HG03469 (cell line): ENCODE data around the gene KIDINS220.
"Not testable (repeated sequence)": the region's sequence is repeated elsewhere in the genome, so short reads cannot be mapped to it uniquely, and the experiment has no call there.

Experiments
- ATAC-seq: cut with Tn5 transposase; IDR thresholded peaks from one replicate; pipeline ENCODE4 v1.9.1; 2021; ENCODE audit warnings: mild to moderate bottlenecking, moderate library complexity, moderate number of reproducible peaks; ENCODE audit not compliant: unreplicated experiment

KIDINS220 gene

DNA sequence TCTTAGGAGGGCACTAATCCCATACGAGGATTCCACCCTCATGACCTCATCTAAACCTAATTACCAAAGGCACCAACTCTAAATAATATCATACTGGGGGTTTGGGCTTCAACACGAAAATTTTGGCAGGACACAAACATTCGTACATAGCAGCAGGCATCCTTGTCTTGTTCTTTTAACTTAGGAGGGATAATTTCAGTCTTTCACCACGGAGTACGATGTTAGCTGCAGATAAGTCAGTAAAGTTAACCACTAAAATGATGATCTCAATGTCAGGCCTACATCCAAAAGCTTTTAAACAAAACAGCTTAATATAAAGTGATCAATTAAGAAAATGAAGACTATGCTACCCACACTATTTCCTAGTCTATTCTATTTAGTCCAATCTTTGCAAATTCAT is 80.7 kb downstream of the KIDINS220 start:
- no peak for ATAC-seq

DNA sequence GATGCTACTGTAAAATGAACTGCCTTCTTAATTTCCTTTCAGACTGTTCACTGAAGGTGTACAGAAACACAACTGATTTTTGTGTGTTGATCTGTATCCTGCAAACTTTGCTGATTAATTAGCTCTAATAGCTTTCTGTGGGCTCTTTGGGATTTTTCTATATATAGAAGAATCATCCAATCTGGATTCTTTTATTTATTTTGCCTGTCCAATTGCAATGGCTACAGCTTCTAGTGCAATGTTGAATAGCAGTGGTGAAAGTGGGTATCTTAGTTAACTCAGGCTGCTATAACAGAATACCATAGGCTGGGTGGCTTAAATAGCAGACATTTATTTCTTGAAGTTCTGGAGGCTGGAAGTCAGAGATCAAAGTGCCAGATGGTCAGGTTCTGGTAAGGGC is 81.2 kb downstream of the KIDINS220 start:
- ATAC-seq, result no peak

DNA sequence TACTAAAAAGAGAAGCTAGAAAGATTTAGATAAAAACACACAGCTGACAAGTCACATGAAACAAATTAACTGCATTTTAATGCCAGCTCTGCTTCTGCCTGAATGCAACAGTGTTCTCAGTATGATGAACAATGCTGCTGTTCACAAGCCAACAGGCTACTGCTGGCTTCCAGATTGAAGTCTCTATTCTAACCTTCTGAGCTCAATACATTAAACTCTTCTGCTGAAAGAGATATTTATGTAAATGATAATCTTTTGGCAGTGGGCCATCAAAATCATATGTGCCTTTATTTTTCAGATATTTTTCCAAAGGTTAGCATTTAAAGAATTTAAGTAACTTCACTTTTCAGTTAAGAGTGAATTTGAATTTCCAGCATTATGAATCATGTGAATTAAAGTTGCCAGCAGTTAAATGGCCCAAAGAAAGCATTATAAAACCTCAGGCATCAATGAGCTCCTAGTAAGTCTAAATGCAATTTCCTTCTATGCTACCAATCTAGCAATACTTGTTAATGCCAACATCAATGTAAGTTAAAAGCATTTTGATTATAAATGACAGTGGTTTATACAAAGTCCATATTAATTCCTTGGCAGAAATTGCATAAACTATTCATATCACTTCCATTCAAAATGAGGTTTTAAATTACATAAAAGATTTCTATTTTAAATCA is 83.2 kb downstream of the KIDINS220 start:
- ATAC-seq, result no peak

DNA sequence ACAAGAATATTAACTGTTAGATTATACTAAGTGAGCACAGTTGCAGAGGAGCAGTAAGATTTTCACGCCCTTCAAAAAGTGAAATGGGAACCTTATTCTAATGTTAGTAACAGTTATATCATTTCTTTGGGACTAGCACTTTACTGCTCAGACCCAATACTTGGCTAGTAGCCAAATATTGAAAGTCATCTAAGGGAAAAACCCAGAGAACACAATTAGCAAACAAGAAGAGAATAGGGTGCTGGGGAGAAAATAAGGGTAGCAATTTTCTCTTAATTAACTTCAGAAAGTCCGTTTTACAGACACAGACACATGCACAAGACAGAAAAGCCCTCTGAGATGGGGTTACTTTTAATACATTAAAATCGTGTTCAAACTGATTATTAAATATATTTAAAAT is 83.8 kb downstream of the KIDINS220 start:
- ATAC-seq, result no peak

DNA sequence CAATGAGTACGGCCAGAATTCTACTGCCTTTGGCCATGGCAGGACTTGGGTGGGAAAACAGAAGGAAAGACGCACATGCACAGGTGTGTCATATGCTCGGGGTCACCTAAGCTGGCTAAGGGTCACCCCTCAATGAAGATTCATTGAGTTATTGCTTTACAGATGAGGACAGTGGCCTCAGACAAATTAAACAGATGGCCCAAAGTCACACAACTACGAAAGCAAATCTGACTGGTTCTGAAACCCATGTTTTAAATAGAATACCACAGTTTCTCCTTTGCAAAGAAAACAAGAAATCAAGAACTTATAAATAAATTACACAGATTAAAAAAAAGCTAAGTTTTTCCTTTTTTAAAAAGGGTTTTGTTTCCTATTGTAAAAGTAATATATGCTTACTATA is 85.0 kb downstream of the KIDINS220 start:
- ATAC-seq, result no peak

DNA sequence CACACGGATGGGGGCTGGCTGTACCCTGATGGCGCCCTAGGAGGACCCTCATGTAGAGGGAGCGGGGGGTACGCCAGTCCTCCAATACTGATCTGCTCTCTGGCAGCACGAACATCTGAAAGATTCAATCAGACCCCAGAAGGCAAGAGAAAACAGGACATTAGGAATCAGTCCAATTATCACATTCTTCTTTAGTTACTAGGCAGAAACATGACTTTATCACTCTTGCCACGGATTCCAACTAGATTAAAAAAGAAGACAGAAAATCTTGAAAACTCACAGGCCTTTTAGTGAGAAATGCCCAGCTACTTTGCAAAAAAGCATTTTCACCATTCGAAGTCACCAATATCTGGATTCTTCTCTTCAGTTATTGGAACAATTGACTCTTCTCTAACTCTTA is 87.2 kb downstream of the KIDINS220 start:
- no peak for ATAC-seq

DNA sequence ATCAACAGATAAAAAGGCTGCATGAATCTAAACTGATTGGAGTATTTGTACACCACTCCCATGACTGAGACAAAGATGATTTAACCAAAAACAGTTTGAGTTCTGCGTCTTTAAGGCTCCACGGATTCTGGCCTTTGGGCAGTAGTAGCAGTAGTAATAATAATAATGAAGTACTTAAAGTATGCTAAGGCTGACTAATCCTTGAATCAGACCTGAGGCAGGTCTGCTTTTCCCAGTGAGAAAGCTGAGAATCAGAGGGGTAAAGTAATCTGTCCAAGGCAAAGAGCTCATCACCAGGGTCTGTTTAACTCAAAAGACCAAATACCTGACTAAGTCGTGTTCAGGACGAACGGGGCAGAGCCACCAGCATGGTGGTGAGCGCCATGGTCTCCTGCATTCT is 94.2 kb downstream of the KIDINS220 start:
- no peak for ATAC-seq

DNA sequence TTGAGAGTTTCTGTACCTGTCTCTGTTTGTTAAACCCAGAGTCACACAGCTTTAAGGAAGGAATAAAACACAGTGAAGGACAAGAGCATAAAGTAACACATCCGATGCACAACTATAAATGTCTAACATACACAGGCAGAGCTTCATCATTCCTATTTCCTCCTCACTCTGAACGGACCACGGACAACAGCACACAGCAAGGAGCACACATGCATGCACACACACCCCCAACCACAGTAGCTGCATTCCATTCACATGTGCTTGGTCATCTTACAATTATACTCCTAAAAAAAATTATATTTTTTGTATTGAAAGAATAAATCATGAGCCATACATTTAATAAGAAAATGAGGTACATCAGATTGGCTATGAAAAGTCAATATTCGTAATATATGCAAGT is 97.3 kb downstream of the KIDINS220 start:
- ATAC-seq, result no peak

DNA sequence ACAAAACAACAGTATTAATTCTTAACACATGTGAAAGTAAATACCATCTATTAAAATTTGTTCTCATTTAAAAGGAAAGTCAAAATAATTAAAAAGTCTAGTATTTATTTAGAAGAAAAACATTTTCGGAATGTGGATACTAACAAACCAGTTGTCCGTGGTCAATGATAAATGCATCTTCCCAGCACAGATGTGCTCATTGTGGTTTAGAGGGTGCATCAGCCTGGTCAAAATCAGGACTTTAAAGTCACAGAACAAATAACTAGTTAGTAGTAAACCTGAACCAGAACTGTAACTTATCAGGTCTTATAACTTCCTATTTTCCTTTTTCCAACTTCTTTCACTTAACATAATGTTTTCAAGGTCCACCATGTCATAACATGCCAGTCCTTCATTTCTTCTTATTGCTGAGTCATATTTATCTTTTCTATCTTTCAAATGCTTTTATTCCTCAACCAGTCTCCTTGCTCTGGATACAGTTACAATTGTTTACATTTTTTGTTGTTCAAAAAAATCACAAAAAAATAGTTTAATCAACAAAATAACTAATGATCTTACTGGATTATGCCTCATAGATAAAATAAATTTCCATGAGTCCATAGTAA is 99.7 kb downstream of the KIDINS220 start:
- ATAC-seq, result no peak

DNA sequence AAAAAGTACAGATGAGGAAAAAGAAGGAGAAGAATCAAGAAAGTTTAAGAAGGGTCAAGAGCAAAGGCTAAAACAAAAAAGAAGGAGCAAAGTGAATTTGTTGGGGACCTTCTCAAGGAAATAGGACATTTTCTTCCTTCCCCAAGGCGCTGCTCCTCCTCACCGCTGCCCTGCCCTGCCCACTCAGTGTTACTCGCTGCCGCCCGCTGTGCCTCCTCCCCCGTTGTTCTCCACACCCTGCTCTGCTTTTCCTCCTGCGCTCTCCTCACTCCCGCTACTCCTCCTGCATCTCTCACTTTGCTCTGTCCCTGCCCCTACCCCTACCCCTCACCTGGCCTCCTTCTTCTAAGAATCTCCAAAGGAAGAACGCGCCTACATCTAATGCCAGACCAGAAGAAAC is 104.8 kb downstream of the KIDINS220 start:
- ATAC-seq, result no peak

DNA sequence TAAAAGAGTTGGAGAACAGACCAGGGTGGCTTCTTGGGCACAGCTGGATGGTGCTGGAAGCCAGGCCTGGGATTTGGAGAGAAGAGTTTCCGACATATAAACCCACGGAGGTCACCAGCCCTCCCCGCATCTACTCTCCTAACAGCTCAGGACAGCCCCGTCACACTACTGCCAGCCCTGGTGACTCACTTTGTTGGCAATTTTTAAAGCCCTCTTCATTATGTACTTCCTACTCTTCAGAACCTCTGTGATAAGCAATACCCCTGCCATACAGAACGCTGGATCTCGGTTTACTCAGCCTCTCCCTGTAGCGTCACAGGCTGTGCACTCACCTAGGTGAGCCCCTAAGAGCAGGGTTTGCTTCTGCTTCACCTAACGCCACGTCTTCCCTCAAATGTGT is 107.5 kb downstream of the KIDINS220 start:
- no peak for ATAC-seq

DNA sequence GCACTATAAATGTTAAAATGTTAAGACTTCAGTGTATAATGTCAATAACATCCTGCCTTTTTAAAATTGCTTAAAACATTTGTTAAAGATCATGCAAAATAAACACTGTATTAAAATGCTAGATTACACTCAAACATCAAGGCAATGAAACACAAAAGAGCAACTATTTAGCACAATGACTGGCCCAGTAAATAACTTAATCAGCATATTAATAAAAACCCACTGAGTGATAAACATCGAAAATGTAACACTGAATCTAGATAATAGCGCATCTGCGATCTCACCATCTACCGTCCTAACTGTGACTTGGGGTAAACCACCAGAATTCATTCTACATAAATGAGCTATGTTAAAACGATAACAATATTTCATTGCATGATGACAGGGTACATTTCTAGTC is 108.3 kb downstream of the KIDINS220 start:
- not testable (repeated sequence) for ATAC-seq

DNA sequence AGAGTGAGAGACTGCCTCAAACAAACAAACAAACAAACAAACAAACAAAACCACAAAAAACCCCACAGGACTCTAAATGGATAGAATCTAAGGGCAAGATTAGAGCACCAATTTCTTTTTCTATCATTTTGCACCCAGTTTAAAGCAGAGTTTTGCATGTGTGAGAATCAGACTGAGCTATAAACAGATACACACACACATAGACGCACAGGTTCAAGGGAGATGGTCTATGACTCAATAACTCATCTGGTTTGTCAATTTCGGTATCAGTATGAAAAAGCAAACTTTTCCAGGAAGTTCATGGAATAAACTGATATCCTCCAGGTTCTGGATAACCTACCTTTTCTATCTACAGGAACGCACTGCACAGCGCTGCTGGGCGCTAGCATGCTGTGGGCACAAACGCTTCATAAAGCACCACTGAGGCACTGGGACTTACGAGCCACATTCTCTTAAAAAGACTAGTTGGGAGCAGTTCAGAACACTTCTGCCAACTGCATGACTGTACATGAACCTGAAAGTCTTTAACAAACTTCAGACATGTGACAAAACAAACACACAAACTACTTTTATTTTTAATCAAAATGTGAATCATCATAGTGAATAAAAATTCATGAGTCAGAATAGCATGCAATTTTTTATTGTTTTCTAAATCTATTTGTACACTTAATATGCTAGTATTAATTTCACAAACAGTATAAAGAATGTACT is 109.0 kb downstream of the KIDINS220 start:
- no peak for ATAC-seq

DNA sequence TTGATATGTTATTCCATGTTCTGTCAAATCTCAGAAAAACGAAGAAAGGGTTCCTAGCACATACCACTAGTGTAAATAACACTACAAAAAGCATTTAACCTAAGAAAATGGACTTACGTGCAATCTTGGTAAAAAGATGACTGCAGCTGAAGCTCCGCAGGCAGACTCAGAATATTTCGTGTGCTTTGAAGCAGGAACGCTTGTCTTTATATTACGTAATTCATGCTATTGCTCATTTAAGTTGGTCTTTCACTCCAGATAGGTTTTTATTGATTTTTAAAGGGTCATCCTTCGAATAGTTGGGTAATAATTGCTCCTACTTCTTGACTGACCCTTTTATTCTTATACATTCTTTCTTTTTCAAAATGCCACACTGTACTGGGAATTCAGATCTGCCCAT is 111.6 kb downstream of the KIDINS220 start:
- ATAC-seq, result no peak

DNA sequence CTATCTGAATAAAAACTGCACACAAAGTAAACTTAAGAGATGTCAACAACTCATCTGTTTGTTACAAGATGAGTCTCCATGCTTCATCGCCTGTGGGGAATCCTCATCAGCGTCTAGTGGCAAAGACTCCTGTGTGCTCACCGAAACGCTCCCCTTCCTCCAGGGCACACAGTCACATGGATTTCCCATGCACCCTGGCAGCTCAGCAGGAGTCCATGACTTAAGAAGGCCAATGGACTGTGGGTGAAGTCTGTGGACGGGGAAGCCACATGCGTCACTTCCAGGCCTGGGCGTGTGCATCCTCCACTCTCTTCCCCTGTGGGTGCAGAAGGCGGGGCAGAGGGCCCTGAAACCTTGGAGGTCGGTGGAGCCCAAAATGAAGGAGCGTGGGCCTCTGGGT is 114.4 kb downstream of the KIDINS220 start:
- ATAC-seq, result no peak

DNA sequence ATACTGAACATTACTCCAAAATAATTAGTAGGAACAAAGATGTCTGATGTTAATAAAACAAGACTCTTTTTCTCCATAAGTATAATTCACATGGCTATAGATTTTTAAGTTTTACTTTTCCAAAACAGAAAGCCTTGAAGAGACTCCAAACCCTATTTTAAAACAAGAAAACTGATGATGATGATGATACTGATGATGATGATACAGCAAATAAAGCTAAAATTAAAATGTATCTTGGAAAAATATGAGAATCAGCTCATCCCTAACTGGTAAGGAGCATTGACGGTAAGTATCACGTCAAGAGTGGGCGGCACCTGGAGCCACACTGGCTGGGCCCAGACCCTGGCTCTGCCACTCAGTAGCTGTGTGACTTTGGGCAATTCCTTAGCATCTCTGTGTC is 116.0 kb downstream of the KIDINS220 start:
- ATAC-seq, result no peak

DNA sequence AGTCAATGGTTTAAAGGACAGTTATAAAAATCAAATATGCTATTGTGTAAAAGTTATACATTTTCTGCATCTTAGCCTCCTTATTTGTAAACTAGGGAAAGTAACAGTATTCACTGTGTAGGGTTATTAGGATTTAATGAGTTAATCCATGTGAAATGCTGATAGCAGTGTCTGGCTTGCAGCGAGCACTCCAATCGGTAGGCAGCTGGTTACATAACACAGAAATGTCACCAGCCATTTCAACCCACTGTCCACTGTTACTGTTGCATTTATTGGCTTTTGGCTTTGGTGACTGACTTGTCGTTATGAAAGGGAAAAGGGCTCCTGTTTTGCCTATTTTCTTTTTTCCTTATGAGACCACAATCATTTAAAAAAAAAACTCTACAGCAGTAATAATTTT is 116.7 kb downstream of the KIDINS220 start:
- no peak for ATAC-seq

DNA sequence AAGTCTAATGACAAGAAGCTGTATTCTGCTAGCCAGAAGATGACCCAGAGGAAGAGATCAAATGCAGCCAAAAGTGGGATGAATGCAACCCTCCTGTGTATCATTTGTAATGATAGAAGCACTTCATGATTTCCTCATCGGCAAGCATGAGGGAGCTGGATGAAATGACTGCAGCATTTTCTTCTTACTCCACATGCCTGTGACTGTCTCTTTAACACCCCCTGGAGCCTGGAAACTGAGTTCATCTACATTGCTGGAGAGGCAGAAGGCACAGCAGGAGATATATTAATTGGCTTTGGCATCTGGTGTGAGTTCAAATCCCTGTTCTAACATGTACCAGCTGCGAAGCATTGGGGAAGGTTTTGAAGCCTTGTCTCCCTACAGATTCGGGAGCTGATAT is 117.9 kb downstream of the KIDINS220 start:
- no peak for ATAC-seq

DNA sequence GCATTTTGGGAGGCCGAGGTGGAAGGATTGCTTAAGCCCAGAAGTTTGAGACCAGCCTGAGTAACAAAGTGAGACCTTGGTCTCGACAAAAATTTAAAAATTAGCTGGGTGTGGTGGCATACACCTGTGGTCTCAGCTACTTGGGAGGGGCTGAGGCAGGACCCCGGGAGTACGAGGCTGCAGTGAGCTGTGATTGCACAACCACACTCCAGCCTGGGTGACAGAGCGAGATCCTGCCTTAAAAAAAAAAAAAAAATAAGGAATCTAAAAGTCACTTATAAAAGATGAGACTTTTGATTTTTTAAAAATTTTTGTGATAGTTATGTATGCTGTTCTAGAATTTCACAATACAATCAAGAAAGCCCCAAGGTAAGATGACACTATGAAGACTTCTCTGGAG is 122.4 kb downstream of the KIDINS220 start:
- no peak for ATAC-seq

DNA sequence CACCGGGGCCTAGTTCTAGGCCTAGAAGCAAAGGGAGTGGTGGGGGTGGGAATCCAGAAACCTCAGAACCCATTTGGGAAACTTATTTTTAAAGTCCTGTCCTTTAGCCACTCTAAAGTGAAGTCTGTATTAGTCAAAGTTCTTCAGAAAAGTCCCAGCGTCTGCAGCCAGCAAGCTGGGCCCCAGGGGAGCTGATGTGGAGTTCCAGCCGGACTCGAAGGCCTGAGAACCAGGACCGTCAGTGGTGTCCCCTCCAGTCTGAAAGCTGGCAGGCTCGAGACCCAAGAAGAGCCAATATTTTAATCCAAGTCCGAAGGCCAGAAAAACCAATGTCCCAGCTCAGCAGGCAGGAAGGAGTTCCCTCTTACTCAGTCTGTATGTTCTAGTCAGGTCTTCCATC is 123.1 kb downstream of the KIDINS220 start:
- ATAC-seq, result no peak

DNA sequence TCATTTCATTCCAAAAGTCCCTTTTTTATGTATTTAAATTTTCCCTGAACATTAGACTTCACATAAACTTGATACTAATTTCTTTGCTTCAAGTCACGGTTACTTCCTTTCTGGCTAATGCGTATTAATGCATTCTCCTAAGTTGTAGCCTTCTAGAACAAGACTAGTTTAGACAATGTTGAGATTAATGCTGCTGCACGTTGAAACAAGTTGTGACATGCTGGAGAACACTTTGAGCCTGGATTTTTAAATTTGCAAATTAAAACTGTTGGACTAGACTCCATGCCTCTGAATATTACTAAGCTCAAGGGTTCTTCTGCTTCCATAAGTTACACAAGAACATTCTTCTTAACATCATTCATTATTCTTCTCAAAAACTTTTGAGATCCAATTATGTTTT is 126.5 kb downstream of the KIDINS220 start:
- ATAC-seq, result no peak

DNA sequence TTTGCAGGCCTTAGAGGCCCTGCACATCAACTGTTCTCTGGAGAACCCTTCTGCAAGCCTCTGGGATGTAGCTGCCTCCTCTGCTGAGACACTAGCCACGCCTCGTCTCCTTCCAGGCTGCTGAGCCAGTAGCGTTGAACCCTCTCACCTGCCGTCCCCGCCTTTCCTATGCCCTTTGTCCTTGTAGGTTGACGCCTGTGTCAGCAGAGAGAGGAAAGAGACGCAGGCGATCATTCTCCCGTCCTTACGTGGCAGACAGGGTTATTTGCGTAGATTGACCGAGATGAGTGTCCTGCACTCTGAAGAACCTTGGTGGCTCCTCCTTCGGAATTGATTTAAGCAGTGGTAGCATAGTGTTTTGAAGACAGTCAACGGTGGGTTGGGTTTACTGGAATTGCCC is 127.8 kb downstream of the KIDINS220 start:
- ATAC-seq, result no peak
